ENCODE measurements around the gene ITLN1. TPM values are rescaled to one million over a fixed set of nuclear protein-coding genes. Genes with fewer than 3 reads are reported as not detected.
"Not testable (repeated sequence)": the region's sequence is repeated elsewhere in the genome, so short reads cannot be mapped to it uniquely, and the experiment has no call there.

ITLN1 gene
- total RNA-seq, 2 experiments from 2014 or later, result not detected

- no peak overlapping the region for H3K27ac Mint-ChIP-seq
- H3K9me3 Mint-ChIP-seq, result peaks cover 2% of the 10 kb centered on the region
- H3K27me3 Mint-ChIP-seq, result peaks cover 6% of the 10 kb centered on the region
- ATAC-seq (ENCODE audit: low read depth) (no peak), DNase-seq (no peak)
- H3K36me3 Mint-ChIP-seq, result peaks cover 2% of the 10 kb centered on the region
- no peak overlapping the region for H3K4me3 Mint-ChIP-seq
- peaks cover 25% of the 10 kb centered on the region for H3K4me1 Mint-ChIP-seq
- POLR2A ChIA-PET, result no interaction called here
Observed at GRCh38 chr1:160876311-160876710, 8.7 kb downstream of the ITLN1 start.

- POLR2A ChIA-PET; H3K36me3 Mint-ChIP-seq; H3K4me3 Mint-ChIP-seq; ATAC-seq (ENCODE audit: low read depth); H3K27me3 Mint-ChIP-seq; H3K27ac Mint-ChIP-seq; DNase-seq; H3K9me3 Mint-ChIP-seq: not testable (repeated sequence)
- H3K4me1 Mint-ChIP-seq, result peaks cover 26% of the 10 kb centered on the region
Observed at GRCh38 chr1:160875591-160875990, 9.4 kb downstream of the ITLN1 start.

- no peak for ATAC-seq (ENCODE audit: low read depth)
- peaks cover 6% of the 10 kb centered on the region for H3K27me3 Mint-ChIP-seq
- peaks cover 2% of the 10 kb centered on the region for H3K36me3 Mint-ChIP-seq
- H3K4me3 Mint-ChIP-seq, result no peak overlapping the region
- no peak overlapping the region for H3K27ac Mint-ChIP-seq
- H3K4me1 Mint-ChIP-seq, result peaks cover 27% of the 10 kb centered on the region
- POLR2A ChIA-PET, result no interaction called here
- H3K9me3 Mint-ChIP-seq, result peaks cover 2% of the 10 kb centered on the region
- no peak for DNase-seq
Observed at GRCh38 chr1:160874935-160875334, 10.0 kb downstream of the ITLN1 start.

GRCh38 chr1:160868141-160868540 lies 16.8 kb downstream of the ITLN1 start:
- Mint-ChIP-seq H3K27ac (no peak overlapping the region), H3K27me3 (no peaks in the 10 kb centered on the region), H3K4me3 (no peak overlapping the region), H3K4me1 (peaks cover 22% of the 10 kb centered on the region), H3K36me3 (no peaks in the 10 kb centered on the region), H3K9me3 (peaks cover 2% of the 10 kb centered on the region)
- DNase-seq (no peak), ATAC-seq (ENCODE audit: low read depth) (no peak)
- POLR2A ChIA-PET, result no interaction called here

- H3K36me3 Mint-ChIP-seq; DNase-seq; H3K4me3 Mint-ChIP-seq; H3K27me3 Mint-ChIP-seq; ATAC-seq (ENCODE audit: low read depth); H3K27ac Mint-ChIP-seq; POLR2A ChIA-PET; H3K9me3 Mint-ChIP-seq: not testable (repeated sequence)
- peaks cover 27% of the 10 kb centered on the region for H3K4me1 Mint-ChIP-seq
Observed at GRCh38 chr1:160867651-160868050, 17.3 kb downstream of the ITLN1 start.

GRCh38 chr1:160866695-160867260 lies 18.2 kb downstream of the ITLN1 start:
- no peaks in the 10 kb centered on the region for H3K27me3 Mint-ChIP-seq
- POLR2A ChIA-PET, result interaction anchor here (1.0 kb wide), 1 partner anchor 26 kb away, joined by 3 read pairs; no protein-coding TSS in a partner anchor
- no peak overlapping the region for H3K4me3 Mint-ChIP-seq
- no peak for ATAC-seq (ENCODE audit: low read depth)
- H3K9me3 Mint-ChIP-seq, result peaks cover 2% of the 10 kb centered on the region
- no peak for DNase-seq
- H3K27ac Mint-ChIP-seq, result no peak overlapping the region
- no peaks in the 10 kb centered on the region for H3K36me3 Mint-ChIP-seq
- peaks cover 35% of the 10 kb centered on the region for H3K4me1 Mint-ChIP-seq

- ATAC-seq (ENCODE audit: low read depth) (no peak), DNase-seq (no peak)
- H3K4me1 Mint-ChIP-seq, result peaks cover 35% of the 10 kb centered on the region
- no peak overlapping the region for H3K4me3 Mint-ChIP-seq
- POLR2A ChIA-PET, result interaction anchor here (1.0 kb wide), 1 partner anchor 27 kb away, joined by 3 read pairs; no protein-coding TSS in a partner anchor
- H3K27me3 Mint-ChIP-seq, result no peaks in the 10 kb centered on the region
- no peak overlapping the region for H3K27ac Mint-ChIP-seq
- no peaks in the 10 kb centered on the region for H3K36me3 Mint-ChIP-seq
- peaks cover 2% of the 10 kb centered on the region for H3K9me3 Mint-ChIP-seq
Observed at GRCh38 chr1:160866001-160866694, 18.8 kb downstream of the ITLN1 start.

GRCh38 chr1:160865337-160865736 lies 19.6 kb downstream of the ITLN1 start:
- no peak for ATAC-seq (ENCODE audit: low read depth)
- no peaks in the 10 kb centered on the region for H3K27me3 Mint-ChIP-seq
- POLR2A ChIA-PET, result interaction anchor here (4.2 kb wide), 1 partner anchor 28 kb away, joined by 25 read pairs; no protein-coding TSS in a partner anchor
- no peaks in the 10 kb centered on the region for H3K36me3 Mint-ChIP-seq
- no peak overlapping the region for H3K27ac Mint-ChIP-seq
- no peak for DNase-seq
- peaks cover 2% of the 10 kb centered on the region for H3K9me3 Mint-ChIP-seq
- no peak overlapping the region for H3K4me3 Mint-ChIP-seq
- H3K4me1 Mint-ChIP-seq, result peaks cover 39% of the 10 kb centered on the region

GRCh38 chr1:160864173-160864572 lies 20.8 kb downstream of the ITLN1 start:
- no peaks in the 10 kb centered on the region for H3K36me3 Mint-ChIP-seq
- peak overlapping the region; percentile 59 for H3K27ac Mint-ChIP-seq
- POLR2A ChIA-PET, result interaction anchor here (4.2 kb wide), 1 partner anchor 26 kb away, joined by 25 read pairs; no protein-coding TSS in a partner anchor
- no peaks in the 10 kb centered on the region for H3K27me3 Mint-ChIP-seq
- H3K4me1 Mint-ChIP-seq, result peaks cover 40% of the 10 kb centered on the region
- no peak for DNase-seq
- H3K4me3 Mint-ChIP-seq, result no peak overlapping the region
- no peak for ATAC-seq (ENCODE audit: low read depth)
- peaks cover 2% of the 10 kb centered on the region for H3K9me3 Mint-ChIP-seq

GRCh38 chr1:160863774-160864131 lies 21.2 kb downstream of the ITLN1 start:
- Mint-ChIP-seq H3K36me3 (peaks cover 3% of the 10 kb centered on the region), H3K27ac (peak overlapping the region; percentile 52), H3K9me3 (peaks cover 2% of the 10 kb centered on the region), H3K4me1 (peaks cover 43% of the 10 kb centered on the region), H3K27me3 (no peaks in the 10 kb centered on the region), H3K4me3 (peak overlapping the region; percentile 9)
- DNase-seq, result no peak
- ATAC-seq (ENCODE audit: low read depth), result no peak
- POLR2A ChIA-PET, result interaction anchor here (4.2 kb wide), 1 partner anchor 26 kb away, joined by 25 read pairs; no protein-coding TSS in a partner anchor

GRCh38 chr1:160863061-160863773 lies 21.8 kb downstream of the ITLN1 start:
- peak overlapping the region; percentile 80 for H3K27ac Mint-ChIP-seq
- POLR2A ChIA-PET, result interaction anchor here (1.1 to 4.2 kb wide), 2 partner anchors 21 to 25 kb away, joined by 3 to 25 read pairs; no protein-coding TSS in a partner anchor
- peak overlapping the region; percentile 67 for H3K4me3 Mint-ChIP-seq
- DNase-seq, result no peak
- H3K27me3 Mint-ChIP-seq, result no peaks in the 10 kb centered on the region
- peaks cover 42% of the 10 kb centered on the region for H3K4me1 Mint-ChIP-seq
- ATAC-seq (ENCODE audit: low read depth), result no peak
- peaks cover 4% of the 10 kb centered on the region for H3K36me3 Mint-ChIP-seq
- peaks cover 2% of the 10 kb centered on the region for H3K9me3 Mint-ChIP-seq

- peak; percentile 61 for DNase-seq
- peak within 1 kb of the TSS; percentile 67 for H3K4me3 Mint-ChIP-seq
- ATAC-seq (ENCODE audit: low read depth), result peak; percentile 95
- H3K9me3 Mint-ChIP-seq, result peaks cover 2% of the 10 kb centered on the region
- H3K36me3 Mint-ChIP-seq, result peaks cover 6% of the 10 kb centered on the region
- H3K27me3 Mint-ChIP-seq, result no peaks in the 10 kb centered on the region
- POLR2A ChIA-PET, result interaction anchor here (1.0 to 4.2 kb wide), 3 partner anchors 20 to 65 kb away, joined by 3 to 25 read pairs (median 5); no protein-coding TSS in a partner anchor
- peak within 1 kb of the TSS; percentile 80 for H3K27ac Mint-ChIP-seq
- H3K4me1 Mint-ChIP-seq, result peaks cover 40% of the 10 kb centered on the region
Observed at GRCh38 chr1:160862203-160863060, 22.5 kb downstream of the ITLN1 start, which contains the start of gene CD244. Gene CD244 (minus strand): TSS chr1:160862887. CDS start chr1:160862677, 210 bp downstream.
